Psoas muscle (tissue), 8 donors: Measurements from ENCODE around the gene SERPINA4. TPM values are rescaled to one million over a fixed set of nuclear protein-coding genes. Genes with fewer than 3 reads are reported as not detected.

Experiments
- ATAC-seq, 4 donors: fragments of 200-7000 bp; cut with Tn5 transposase; one replicate each; pipeline ENCODE4 v1.9.1; 2020; ENCODE audit warnings: moderate library complexity in 3 of 4, mild to moderate bottlenecking in 2 of 4
- DNase-seq, 2 donors: peaks; one replicate each; pipeline ENCODE4 v3.0.0-alpha.2; 2020
- H3K27ac ChIP-seq: fragments of 200-600 bp; one replicate; pipeline ENCODE4 v1.8.0; 2022
- H3K27me3 ChIP-seq, 3 donors: fragments of 200-600 bp in 1 of 3; one replicate each; pipeline versions ENCODE4 v1.6.1 to v1.8.0; 2013 to 2022; ENCODE audit warnings: low read length in 2 of 3, mild to moderate bottlenecking in 2 of 3, moderate library complexity in 1 of 3; ENCODE audit not compliant: insufficient read depth in 3 of 3
- H3K36me3 ChIP-seq, 2 donors: fragments of 200-600 bp in 1 of 2; one replicate each; pipeline versions ENCODE4 v1.6.1 to v1.8.0; 2013 to 2022; ENCODE audit warnings: low read depth in 1 of 2, mild to moderate bottlenecking in 1 of 2, moderate library complexity in 1 of 2; ENCODE audit not compliant: insufficient read depth in 1 of 2
- H3K4me1 ChIP-seq: fragments of 200-600 bp; one replicate; pipeline ENCODE4 v1.8.0; 2022
- H3K4me3 ChIP-seq: fragments of 200-600 bp; one replicate; pipeline ENCODE4 v1.8.0; 2022; ENCODE audit warnings: mild to moderate bottlenecking
- H3K9me3 ChIP-seq: fragments of 200-600 bp; one replicate; pipeline ENCODE4 v1.8.0; 2022
- WGBS, 3 donors: extraction: QIAGEN DNeasy Blood & Tissue Kit; methylation state at CpG; one replicate each; pipeline versions ENCODE4 v1.1.6 to v1.1.7; 2013; 5-methylcytosine and 5-hydroxymethylcytosine counted together
- intact Hi-C, 2 donors: fragments of 100-400 bp; cut with DNase I; formaldehyde crosslinking; loops; one replicate each; pipeline versions ENCODE4 v1.11.0 to v1.14.2; 2022
- polyA plus RNA-seq, 3 donors: library from polyadenylated mRNA; stranded (reverse); fragments of 200-250 nt; gene quantifications; one replicate each; pipeline ENCODE4 v1.2.3, GENCODE V29; 2013
- total RNA-seq, 4 donors: library from RNA; stranded (reverse); fragmentation: NEBNext Ultra II Directional in 2 of 4; extraction: Animal tissue kit (Norgen Biotek cat#: 25700) in 2 of 4; gene quantifications; one replicate each; pipeline versions ENCODE4 v1.2.1 to v1.2.4, GENCODE V29; 2021 to 2023
- TF ChIP-seq, protein P1 (sequence below): fragments of 200-600 bp; IDR thresholded peaks from one replicate; pipeline ENCODE4 v1.8.0; 2022; ENCODE audit warnings: antibody characterized with exemption
- donor health status: healthy with polysubstance abuse.
- donor health status: DM: no; HTN: no; CAD: no; lungs with moderate emphysema.
- donor health status: Bipolar disorder and iron deficiency.
- donor health status: healthy.
- donor health status: DM: yes; HTN: yes; CAD: no.
- donor health status: DM: no; HTN: no; CAD: no.
- donor health status: DM: no; HTN: no; CAD: no.
- donor health status: DM: yes; HTN: yes; CAD: no.

SERPINA4 gene
- total and polyA plus RNA-seq, 7 donors: not detected

- Histone ChIP-seq H3K9me3 (no peaks in the 10 kb centered on the region), H3K4me1 (no peaks in the 10 kb centered on the region), H3K27ac (no peak overlapping the region), H3K4me3 (no peak overlapping the region), H3K27me3 (peaks cover 0 to 2% (median 0%) of the 10 kb centered on the region in 3 donors), H3K36me3 (no peaks in the 10 kb centered on the region)
- TF ChIP-seq, protein P1, sequence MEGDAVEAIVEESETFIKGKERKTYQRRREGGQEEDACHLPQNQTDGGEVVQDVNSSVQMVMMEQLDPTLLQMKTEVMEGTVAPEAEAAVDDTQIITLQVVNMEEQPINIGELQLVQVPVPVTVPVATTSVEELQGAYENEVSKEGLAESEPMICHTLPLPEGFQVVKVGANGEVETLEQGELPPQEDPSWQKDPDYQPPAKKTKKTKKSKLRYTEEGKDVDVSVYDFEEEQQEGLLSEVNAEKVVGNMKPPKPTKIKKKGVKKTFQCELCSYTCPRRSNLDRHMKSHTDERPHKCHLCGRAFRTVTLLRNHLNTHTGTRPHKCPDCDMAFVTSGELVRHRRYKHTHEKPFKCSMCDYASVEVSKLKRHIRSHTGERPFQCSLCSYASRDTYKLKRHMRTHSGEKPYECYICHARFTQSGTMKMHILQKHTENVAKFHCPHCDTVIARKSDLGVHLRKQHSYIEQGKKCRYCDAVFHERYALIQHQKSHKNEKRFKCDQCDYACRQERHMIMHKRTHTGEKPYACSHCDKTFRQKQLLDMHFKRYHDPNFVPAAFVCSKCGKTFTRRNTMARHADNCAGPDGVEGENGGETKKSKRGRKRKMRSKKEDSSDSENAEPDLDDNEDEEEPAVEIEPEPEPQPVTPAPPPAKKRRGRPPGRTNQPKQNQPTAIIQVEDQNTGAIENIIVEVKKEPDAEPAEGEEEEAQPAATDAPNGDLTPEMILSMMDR: no peak
- intact Hi-C loops: no loop called here
- no peak for DNase-seq
- no peak for ATAC-seq
- 68 to 92% (median 89%) methylated on average over 6 of the region's 6 CpGs for WGBS, 3 donors
These were observed 17.5 kb downstream of the SERPINA4 start for GRCh38 chr14:94578712-94579111.

GRCh38 chr14:94581127-94581999, 20.1 kb downstream of the SERPINA4 start, which contains the start of gene SERPINA5:
SERPINA5 (plus strand) TSS chr14:94581426; CDS start chr14:94587363, 5,937 bp downstream.
- Histone ChIP-seq H3K36me3 (no peaks in the 10 kb centered on the region), H3K4me1 (no peaks in the 10 kb centered on the region), H3K9me3 (no peaks in the 10 kb centered on the region), H3K4me3 (no peak within 1 kb of the TSS), H3K27me3 (peaks cover 0 to 2% (median 0%) of the 10 kb centered on the region in 3 donors), H3K27ac (no peak within 1 kb of the TSS)
- peak; percentile 79 to 84 for DNase-seq
- 28 to 44% (median 36%) methylated on average over 17 to 18 of the region's 18 CpGs for WGBS, 3 donors
- peak; percentile 44 to 89 (median 86) for ATAC-seq
- TF ChIP-seq, protein P1: no peak
- intact Hi-C loops: no loop called here

- no peak for DNase-seq
- Histone ChIP-seq H3K4me1 (no peaks in the 10 kb centered on the region), H3K36me3 (no peaks in the 10 kb centered on the region), H3K4me3 (no peak overlapping the region), H3K9me3 (no peaks in the 10 kb centered on the region), H3K27ac (no peak overlapping the region), H3K27me3 (no peaks in the 10 kb centered on the region)
- peak in 3 of 4 donors; percentile 40 to 66 (median 63) for ATAC-seq
- intact Hi-C loops: no loop called here
- 34 to 51% (median 34%) methylated on average over 7 of the region's 7 CpGs for WGBS, 3 donors
- TF ChIP-seq, protein P1: no peak
These were observed 21.0 kb downstream of the SERPINA4 start for GRCh38 chr14:94582199-94582750.

- 86 to 98% (median 88%) methylated on average over 3 of the region's 3 CpGs for WGBS, 3 donors
- TF ChIP-seq, protein P1: no peak
- Histone ChIP-seq H3K9me3 (no peaks in the 10 kb centered on the region), H3K36me3 (no peaks in the 10 kb centered on the region), H3K4me3 (no peak overlapping the region), H3K4me1 (no peaks in the 10 kb centered on the region), H3K27me3 (no peaks in the 10 kb centered on the region), H3K27ac (no peak overlapping the region)
- DNase-seq (no peak), ATAC-seq (no peak)
- intact Hi-C loops: no loop called here
These were observed 21.6 kb downstream of the SERPINA4 start for GRCh38 chr14:94582851-94583250.
